Fibroblast of lung (primary cell): Measurements from ENCODE around the gene TOM1. TPM values are rescaled to one million over a fixed set of nuclear protein-coding genes. Genes with fewer than 3 reads are reported as not detected.

Experiments used
- DNase-seq, 2 donors: peaks; one replicate each; pipeline versions ENCODE4 v3.0.0 to v3.0.0-alpha.2; 2010; ENCODE audit warnings: low read depth in 2 of 2
- H2AFZ ChIP-seq: 2 replicates; pipeline ENCODE4 v1.5.1; 2012; ENCODE audit warnings: low read length, control low read depth, inconsistent platforms
- H3K27ac ChIP-seq: 2 replicates; pipeline ENCODE4 v1.5.1; 2011; ENCODE audit warnings: low read length, control low read depth; ENCODE audit not compliant: insufficient read depth
- H3K27me3 ChIP-seq: 2 replicates; pipeline ENCODE4 v1.5.1; 2011; ENCODE audit warnings: mild to moderate bottlenecking, low read length; ENCODE audit not compliant: control insufficient read depth, insufficient read depth
- H3K36me3 ChIP-seq: 2 replicates; pipeline ENCODE4 v1.5.1; 2011; ENCODE audit warnings: low read length; ENCODE audit not compliant: control insufficient read depth, insufficient read depth
- H3K4me1 ChIP-seq: 2 replicates; pipeline ENCODE4 v1.5.1; 2011; ENCODE audit warnings: low read length; ENCODE audit not compliant: control insufficient read depth, insufficient read depth; ENCODE audit errors: extremely low read depth
- H3K4me2 ChIP-seq: 2 replicates; pipeline ENCODE4 v1.5.1; 2011; ENCODE audit warnings: low read length, control low read depth; ENCODE audit not compliant: insufficient read depth; ENCODE audit errors: extremely low read depth
- H3K4me3 ChIP-seq, 4 experiments: fragments of 200-600 bp in 1 of 4; sonication (generic) in 1 of 4; replicated peaks in 1 of 4; 2 replicates each; pipeline ENCODE4 v1.5.1; 2011 to 2016; ENCODE audit warnings: low read length in 4 of 4, low read depth in 3 of 4, mild to moderate bottlenecking in 3 of 4, control low read depth in 2 of 4, inconsistent platforms in 1 of 4, mixed read lengths in 1 of 4; ENCODE audit not compliant: insufficient read depth in 1 of 4; ENCODE audit errors: control extremely low read depth in 1 of 4
- H3K79me2 ChIP-seq: 2 replicates; pipeline ENCODE4 v1.5.1; 2012; ENCODE audit warnings: mild to moderate bottlenecking, low read length, inconsistent platforms; ENCODE audit not compliant: control insufficient read depth, insufficient read depth
- H3K9ac ChIP-seq: 2 replicates; pipeline ENCODE4 v1.5.1; 2011; ENCODE audit warnings: mild to moderate bottlenecking, low read length, control low read depth; ENCODE audit not compliant: insufficient read depth
- H3K9me3 ChIP-seq: 2 replicates; pipeline ENCODE4 v1.5.1; 2012; ENCODE audit warnings: low read depth, low read length; ENCODE audit not compliant: control insufficient read depth, insufficient read depth
- H4K20me1 ChIP-seq: 2 replicates; pipeline ENCODE4 v1.5.1; 2011; ENCODE audit warnings: low read length; ENCODE audit not compliant: control insufficient read depth, insufficient read depth; ENCODE audit errors: extremely low read depth
- CTCF ChIP-seq, 2 donors: IDR thresholded peaks in 1 of 2; conservative IDR thresholded peaks in 1 of 2; 1 replicate in 1 of 2; 2 replicates in 1 of 2; pipeline ENCODE4 v1.5.1; 2011 to 2012; ENCODE audit warnings: low read length in 2 of 2, control low read depth in 1 of 2, inconsistent platforms in 1 of 2, low read depth in 1 of 2, mild to moderate bottlenecking in 1 of 2
- EZH2 ChIP-seq: IDR thresholded peaks from 2 replicates; pipeline ENCODE4 v1.5.1; 2012; ENCODE audit warnings: low read length, control low read depth, mild to moderate bottlenecking; ENCODE audit errors: missing control alignments
- polyA plus RNA-seq, 2 donors: library from polyadenylated mRNA; depleted of rRNA in 1 of 2; stranded (reverse) in 1 of 2; unstranded in 1 of 2; fragments of >200 nt; gene quantifications; 2 replicates each; pipeline ENCODE4 v1.2.1, GENCODE V29; 2011 to 2012; ENCODE audit warnings: missing spikeins in 1 of 2
- total RNA-seq: library from RNA; depleted of rRNA; stranded (reverse); fragments of >200 nt; gene quantifications from 2 replicates; pipeline ENCODE4 v1.2.1, GENCODE V29; 2014

The TOM1 gene
- total and polyA plus RNA-seq, 2 donors (not counting 1 experiment from before 2014, with no cell fraction given) = 30.9 to 51.6 TPM

- H3K4me3 ChIP-seq = peak overlapping the region; percentile 60 to 93 (median 80)
- TF ChIP-seq CTCF (conservative IDR thresholded peaks at IDR 0.05 in 1 of 2, IDR thresholded peaks at IDR 0.05 in 1 of 2; ENCODE audit: low read depth in 1 of 2, low read length in 2 of 2) (no peak), EZH2 (no peak)
- peaks cover 4% of the 10 kb centered on the region for H3K4me1 ChIP-seq
- H4K20me1 ChIP-seq = no peaks in the 10 kb centered on the region
- H3K27ac ChIP-seq = peak overlapping the region; percentile 93
- H3K4me2 ChIP-seq = peak overlapping the region; percentile 89
- peak overlapping the region; percentile 87 for H2AFZ ChIP-seq
- no peaks in the 10 kb centered on the region for H3K27me3 ChIP-seq
- peak; percentile 20 to 28 for DNase-seq
- no peaks in the 10 kb centered on the region for H3K9me3 ChIP-seq
- H3K9ac ChIP-seq = peak overlapping the region; percentile 92
- H3K79me2 ChIP-seq = peaks cover 7% of the 10 kb centered on the region
- H3K36me3 ChIP-seq = peaks cover 2% of the 10 kb centered on the region
These were observed 449 bp upstream of the TOM1 start for GRCh38 chr22:35299217-35299672.

DNA sequence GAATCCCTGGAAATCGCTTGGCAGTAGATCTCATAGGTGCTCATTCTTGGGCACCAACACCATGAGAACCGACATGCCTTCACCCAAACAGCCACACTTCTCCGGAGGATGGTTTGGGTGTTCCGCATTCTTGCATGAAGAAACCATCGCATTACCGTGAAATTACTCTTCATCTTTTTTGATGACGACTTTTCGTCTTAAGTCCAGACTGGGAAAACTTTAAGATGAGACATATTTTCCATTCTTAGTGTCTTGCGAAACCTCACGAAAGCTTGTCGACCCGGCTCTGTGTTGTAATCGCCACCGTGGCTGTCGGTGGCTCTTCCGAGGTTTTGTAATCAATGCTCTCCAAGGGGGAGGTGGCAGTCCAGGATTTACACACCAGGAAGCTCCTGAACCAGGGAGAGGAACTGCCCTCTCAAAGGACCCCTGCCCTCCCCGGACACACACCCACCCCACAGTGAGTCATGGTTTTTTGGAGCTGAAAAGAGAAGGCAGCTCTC is 1.7 kb downstream of the TOM1 start:
- no peak for TF ChIP-seq CTCF (conservative IDR thresholded peaks at IDR 0.05 in 1 of 2, IDR thresholded peaks at IDR 0.05 in 1 of 2; ENCODE audit: low read depth in 1 of 2, low read length in 2 of 2)
- no peak for TF ChIP-seq EZH2
- DNase-seq = peak; percentile 94 to 98
- Histone ChIP-seq H2AFZ (no peak overlapping the region), H3K36me3 (peaks cover 2% of the 10 kb centered on the region), H3K27me3 (no peaks in the 10 kb centered on the region), H3K4me3 (peak overlapping the region in 3 of 4 experiments; percentile 20 to 93 (median 44)), H3K4me1 (peaks cover 4% of the 10 kb centered on the region), H3K9ac (no peak overlapping the region), H3K9me3 (no peaks in the 10 kb centered on the region), H3K4me2 (peak overlapping the region; percentile 21), H3K79me2 (peaks cover 9% of the 10 kb centered on the region), H4K20me1 (no peaks in the 10 kb centered on the region), H3K27ac (peak overlapping the region; percentile 93)

GRCh38 chr22:35303029-35303624 is 3.4 kb downstream of the TOM1 start:
- Histone ChIP-seq H3K9ac (no peak overlapping the region), H2AFZ (no peak overlapping the region), H3K9me3 (no peaks in the 10 kb centered on the region), H3K27me3 (no peaks in the 10 kb centered on the region), H3K4me3 (no peak overlapping the region), H3K4me2 (no peak overlapping the region), H3K79me2 (peaks cover 14% of the 10 kb centered on the region), H4K20me1 (no peaks in the 10 kb centered on the region), H3K27ac (no peak overlapping the region), H3K36me3 (peaks cover 2% of the 10 kb centered on the region), H3K4me1 (peaks cover 4% of the 10 kb centered on the region)
- DNase-seq = no peak
- no peak for TF ChIP-seq EZH2
